GM19395 (cell line): ENCODE measurements around the gene CNST.
"Not testable (repeated sequence)": the region's sequence is repeated elsewhere in the genome, so short reads cannot be mapped to it uniquely, and the experiment has no call there.

Experiments
- ATAC-seq: cut with Tn5 transposase; IDR thresholded peaks from one replicate; pipeline ENCODE4 v1.9.1; 2021; ENCODE audit warnings: mild to moderate bottlenecking, moderate library complexity; ENCODE audit not compliant: unreplicated experiment

CNST gene

DNA sequence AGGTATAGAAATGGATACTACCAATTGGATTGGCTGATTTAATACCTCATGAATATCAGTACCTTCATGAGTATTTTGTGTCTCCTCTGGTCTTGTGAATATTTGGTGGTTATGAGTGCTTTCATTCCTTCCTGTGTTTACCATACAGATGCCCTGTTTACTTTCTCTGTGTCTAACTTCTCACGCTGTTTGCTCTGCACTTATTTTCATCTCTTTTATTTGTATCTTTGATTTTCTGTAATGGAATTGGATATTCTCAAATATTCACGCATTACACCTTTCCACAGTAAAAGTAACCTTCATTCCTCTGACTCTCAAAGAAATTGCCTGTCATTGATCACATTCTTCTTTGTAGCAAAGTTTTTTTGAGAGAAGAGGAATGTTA, 16.8 kb downstream of the CNST start:
- no peak for ATAC-seq

- ATAC-seq: no peak
Measured at GRCh38 chr1:246583448-246584185, 17.4 kb downstream of the CNST start.

GRCh38 chr1:246587032-246587431, 20.8 kb downstream of the CNST start:
- no peak for ATAC-seq

DNA sequence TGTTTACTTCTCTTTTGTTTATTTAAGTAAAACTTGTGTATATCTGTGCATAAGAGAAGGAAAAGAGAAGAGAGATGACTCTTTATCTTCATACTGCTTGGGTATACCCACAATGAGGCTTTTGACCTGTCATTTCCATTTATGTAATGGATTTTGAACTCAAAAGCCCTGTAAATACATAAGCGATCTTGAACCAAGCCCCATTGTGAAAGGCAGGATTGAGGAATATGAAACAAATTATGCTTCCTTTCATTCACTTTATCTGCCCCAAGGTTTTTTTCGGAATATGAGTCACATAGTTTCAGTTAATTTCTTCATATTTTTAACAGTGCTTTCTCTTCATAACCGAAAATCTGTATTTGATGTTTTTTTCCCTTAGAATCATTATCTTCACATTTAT, 21.4 kb downstream of the CNST start:
- ATAC-seq: no peak

- ATAC-seq: no peak
Measured at GRCh38 chr1:246588159-246588721, 22.0 kb downstream of the CNST start.

DNA sequence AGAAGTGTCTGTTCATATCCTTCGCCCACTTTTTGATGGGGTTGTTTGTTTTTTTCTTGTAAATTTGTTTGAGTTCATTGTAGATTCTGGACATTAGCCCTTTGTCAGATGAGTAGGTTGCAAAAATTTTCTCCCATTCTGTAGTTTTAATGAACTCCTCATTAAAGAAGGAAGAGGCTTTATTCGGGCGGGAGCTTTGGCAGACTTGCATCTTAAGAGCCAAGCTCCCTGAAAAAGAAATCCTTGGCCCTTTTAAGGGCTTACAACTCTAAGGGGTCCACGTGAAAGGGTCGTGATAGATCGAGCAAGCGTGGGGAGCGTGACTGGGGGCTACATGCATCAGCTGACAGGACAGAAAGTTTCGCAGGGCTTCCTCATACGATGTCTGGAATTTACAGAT, 23.7 kb downstream of the CNST start:
- not testable (repeated sequence) for ATAC-seq

DNA sequence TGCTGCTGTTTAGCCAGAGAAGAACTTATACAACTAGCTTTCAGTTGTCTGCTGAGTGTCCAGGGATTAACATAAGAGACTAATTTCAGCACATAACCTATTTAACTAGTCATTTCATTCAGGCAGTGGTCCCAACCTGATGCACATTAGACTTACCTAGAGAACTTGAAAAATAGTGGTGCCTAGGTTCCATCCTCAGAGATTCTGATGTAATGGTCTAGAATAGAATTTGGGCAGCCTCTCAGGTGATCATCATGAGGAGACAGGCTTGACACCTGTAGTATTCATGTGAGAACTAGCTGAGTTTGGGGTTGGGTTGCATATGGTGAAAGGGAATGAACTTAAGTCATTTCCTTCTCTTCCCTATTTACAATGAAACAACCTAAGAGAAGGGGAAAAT, 24.8 kb downstream of the CNST start:
- ATAC-seq: peak; percentile 38

GRCh38 chr1:246591504-246591903, 25.2 kb downstream of the CNST start:
- ATAC-seq: peak; percentile 95

DNA sequence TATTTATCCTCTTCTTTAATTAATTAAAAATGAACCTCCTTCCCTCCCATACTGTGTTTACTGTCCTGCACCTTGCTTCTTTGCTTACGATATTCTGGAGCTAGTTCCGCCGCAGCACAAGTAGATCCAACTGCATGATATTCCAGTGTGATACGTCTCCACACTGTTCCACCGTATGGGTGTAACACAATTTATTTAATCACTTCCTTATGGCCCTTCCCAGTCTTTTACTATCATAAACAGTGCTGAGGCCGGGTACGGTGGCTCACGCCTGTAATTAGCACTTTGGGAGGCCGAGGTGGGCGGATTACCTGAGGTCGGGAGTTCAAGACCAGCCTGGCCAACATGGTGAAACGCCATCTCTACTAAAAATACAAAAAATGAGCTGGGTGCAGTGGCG, 25.7 kb downstream of the CNST start:
- peak; percentile 5 for ATAC-seq

DNA sequence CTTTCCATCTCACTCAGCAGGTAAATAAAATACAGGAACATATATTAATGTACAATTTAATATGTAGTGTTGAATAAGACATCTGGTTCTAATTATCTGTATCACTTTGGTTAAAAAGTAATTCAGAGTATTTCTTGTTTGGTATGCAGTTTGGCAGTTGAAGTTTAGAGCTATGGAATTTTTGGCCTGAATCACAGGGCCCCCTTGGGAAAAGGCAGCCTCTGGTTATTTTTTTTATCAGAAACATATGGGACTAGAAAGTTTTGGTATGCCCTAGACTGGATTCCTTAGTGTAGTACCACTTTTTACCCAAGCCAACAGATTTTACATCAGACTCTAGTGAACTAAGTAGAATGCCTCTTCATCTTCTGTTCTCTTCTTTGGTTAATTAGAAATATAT, 26.4 kb downstream of the CNST start:
- no peak for ATAC-seq

- no peak for ATAC-seq
Measured at GRCh38 chr1:246595146-246595545, 28.9 kb downstream of the CNST start.

GRCh38 chr1:246597340-246597739, 31.1 kb downstream of the CNST start:
- ATAC-seq: no peak

DNA sequence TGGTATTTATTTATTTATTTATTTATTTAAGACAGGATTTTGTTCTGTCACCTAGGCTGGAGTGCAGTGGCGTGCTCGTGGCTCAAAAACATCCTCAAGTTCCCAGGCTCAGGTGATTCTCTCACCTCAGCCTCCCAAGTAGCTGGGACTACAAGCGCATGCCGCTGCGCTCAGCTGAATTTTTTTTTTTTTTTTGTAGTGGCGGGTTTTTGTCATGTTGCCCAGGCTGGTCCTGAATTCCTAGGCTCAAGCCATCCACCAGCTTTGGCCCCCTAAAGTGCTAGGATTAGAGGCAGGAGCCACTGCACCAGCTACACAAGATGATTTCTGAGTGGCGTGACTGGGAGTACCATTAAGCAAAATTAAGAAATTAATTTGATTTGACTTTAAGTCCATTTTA, 31.7 kb downstream of the CNST start:
- no peak for ATAC-seq

DNA sequence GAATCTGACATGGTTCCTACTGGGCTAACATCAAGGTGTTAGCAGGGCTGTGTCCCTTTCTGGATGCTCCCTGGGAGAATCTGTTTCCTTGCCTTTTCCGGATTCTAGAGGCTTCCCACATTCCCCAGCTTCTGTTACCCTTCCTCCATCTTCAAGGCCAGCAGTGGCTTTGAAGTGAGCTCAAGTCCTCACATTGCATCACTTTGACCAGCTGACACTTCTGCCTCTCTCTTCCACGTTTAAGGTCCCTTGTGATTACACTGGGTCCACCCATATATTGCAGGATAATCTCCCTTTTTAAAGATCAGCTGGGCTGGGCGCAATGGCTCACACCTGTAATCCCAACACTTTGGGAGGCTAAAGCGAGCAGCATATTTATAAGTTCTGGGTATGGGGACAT, 33.1 kb downstream of the CNST start:
- no peak for ATAC-seq

GRCh38 chr1:246600579-246600978, 34.3 kb downstream of the CNST start:
- no peak for ATAC-seq

DNA sequence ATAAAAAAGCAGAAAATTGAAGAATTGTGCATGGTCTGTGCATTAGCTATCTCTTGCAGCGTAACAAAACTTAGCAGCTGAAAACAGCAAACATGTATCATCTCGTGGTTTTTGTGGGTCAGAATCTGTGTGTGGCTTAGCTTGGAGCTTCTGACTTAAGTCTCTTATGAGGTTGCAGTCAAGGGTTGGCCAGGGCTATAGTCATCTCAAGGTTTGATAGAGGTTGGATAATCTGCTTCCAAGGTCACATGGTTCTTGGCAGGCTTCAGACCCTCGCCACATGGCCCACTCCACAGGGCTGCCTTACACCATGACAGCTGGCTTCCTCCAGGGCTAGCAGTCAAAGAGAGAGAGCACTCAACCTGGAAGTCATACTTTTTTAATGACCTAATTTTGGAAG, 35.9 kb downstream of the CNST start:
- ATAC-seq: no peak

GRCh38 chr1:246605231-246605630, 39.0 kb downstream of the CNST start:
- ATAC-seq: not testable (repeated sequence)

GRCh38 chr1:246607462-246607861, 41.2 kb downstream of the CNST start:
- ATAC-seq: no peak

DNA sequence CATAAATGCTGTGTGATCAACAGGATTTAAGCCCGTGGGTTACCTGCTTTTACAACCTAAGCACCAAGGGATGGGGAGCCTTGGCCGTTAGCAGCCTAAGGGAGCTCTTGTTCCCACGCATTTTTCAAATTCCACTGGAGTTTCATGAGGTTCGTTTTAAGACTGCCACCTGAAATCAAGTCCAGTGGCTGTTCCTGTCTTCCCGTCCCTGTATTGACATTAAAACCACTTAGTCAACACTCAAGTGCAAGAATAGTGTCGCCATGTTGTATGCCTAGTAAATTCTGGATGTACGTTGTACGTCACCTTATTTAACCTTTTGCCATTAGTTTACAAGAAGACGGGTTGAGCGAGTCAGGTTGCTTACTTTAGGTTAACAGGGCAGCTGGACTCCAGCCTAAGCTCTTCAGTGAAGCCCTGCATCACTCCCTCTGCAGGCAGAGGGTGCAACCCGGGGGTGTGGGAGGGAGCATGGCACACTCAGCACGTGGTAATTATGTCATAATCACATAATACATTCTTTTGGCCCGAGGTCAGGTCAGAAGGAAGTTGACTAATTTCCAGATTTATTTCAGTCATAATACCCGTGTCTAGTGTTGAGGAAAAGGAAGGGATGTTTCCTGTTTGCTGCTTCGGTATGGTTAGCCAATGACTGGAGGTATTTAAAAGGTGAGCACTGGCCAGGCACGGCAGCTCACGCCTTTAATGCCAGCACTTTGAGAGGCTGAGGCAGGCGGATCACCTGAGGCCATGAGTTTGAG, 42.5 kb downstream of the CNST start:
- ATAC-seq: peak; percentile 72

- ATAC-seq: no peak
Measured at GRCh38 chr1:246609632-246610031, 43.4 kb downstream of the CNST start.

DNA sequence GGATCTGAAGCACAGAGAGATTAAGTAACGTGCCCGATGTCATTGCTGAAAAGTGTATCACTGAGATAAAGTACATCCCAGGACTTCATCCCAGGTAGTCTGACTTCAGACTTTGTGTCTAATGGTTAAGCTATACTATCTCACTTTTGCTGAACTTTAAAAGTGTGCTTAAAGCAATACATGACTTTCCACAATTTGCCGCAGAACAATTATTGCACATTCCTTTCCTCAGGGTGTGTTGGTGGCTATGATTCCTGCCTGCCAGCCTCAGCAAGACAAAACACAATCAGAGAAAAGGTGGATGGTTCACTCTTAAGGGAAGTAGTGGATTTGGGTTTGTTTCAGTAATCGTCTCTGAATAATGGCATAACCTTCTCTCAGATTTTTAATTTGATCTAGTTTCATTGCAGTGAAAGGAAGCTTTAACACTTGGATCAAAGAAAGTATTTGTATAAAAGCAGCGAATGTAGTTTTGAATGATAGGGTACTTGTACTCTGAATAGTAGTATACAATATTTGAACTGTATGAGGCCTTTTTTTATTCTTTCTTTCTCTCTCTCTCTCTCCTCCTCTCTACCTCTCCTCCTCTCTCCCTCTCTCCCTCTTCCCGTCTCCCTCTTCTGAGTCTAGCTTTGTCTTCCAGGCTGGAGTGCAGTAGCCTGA, 47.0 kb downstream of the CNST start:
- no peak for ATAC-seq

DNA sequence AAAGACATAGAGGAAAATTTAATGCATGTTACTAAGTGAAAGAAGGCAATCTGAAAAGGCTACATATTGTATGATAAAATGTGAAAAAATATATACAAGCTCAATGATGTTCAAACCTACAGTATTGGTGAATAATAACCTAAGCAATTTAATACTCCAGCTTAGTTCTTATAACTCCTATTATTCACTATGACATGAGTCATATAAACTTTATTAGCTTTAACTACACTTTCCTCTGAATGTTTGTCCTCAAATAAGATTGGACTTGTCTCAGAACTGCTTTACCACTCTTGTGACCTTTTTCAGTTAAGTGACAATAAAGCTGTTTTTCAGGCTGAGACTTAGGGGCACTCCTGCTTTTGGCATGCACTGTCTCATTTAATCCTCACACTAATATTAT, 50.9 kb downstream of the CNST start:
- ATAC-seq: no peak
